ENCODE data around the gene MYDGF.

DNA sequence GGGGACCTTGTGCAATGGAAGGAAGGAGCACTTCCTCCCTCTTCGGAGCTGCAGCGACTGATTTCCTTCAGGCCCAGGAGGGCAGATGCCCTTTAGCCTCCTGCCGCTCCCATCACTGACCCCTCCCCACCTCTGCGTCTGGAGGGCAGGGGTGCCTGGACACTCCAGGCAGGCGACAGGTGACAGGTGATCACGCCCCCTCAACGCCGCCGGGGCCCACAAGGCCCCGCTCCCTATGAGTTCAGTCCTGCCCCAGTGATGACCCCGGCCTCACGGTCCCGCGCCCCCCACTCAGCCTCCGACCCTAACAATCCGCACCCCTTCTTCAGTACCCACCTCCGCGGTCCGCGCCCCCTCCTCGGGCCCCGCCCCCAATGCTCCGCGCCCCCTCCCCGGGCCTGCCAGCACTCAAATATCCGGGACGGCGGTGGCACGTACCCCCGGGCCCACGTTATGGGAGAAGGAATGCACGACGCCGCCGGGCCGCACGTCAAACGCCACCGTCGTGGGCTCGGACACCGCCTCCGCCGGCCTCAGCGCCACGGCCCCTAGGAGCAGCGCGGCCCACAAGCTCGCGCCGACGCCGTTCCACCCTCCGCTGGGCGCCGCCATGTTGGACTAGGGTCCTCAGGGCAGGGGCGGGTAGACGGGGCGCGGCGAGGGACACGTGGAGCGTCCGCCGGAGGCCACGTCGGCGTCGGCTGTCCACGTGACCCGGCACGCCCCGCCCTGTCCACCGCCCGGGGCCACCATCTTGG is at the start of gene MYDGF:
- TF ChIP-seq POLR2A (IDR thresholded peaks at IDR 0.05; ENCODE audit: low read length) (peak; percentile 35), GATA1 (IDR thresholded peaks at IDR 0.05; ENCODE audit: low read depth, low read length) (no peak)
